Activated CD4-positive, CD25-positive, alpha-beta regulatory T cell (primary cell): ENCODE measurements around the gene BRCA2.

Experiments
- DNase-seq, 4 experiments: peaks; one replicate each; lab custom pipeline; 2025; lab: John Stamatoyannopoulos, UW

BRCA2 gene

DNA sequence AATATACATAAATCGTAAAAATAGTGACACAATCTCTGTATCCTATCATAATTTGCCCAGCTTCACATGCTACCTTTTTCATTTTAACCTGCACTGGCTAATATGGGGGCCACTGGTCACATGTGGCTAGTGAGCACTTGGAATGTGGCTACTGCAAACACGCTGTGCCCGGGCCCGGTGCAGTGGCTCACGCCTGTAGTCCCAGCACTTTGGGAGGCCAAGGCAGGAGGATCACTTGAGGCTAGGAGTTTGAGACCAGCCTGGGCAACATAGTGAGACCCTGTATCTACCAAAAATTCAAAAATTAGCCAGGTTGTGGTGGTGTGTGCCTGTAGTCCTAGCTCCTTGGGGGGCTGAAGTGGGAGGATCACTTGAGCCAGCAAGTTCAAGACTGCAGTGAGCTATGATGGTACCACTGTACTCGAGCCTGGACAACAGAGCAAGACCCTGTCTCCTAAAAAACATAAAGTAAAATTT lies 114.2 kb downstream of the BRCA2 start:
- no peak for DNase-seq

GRCh38 chr13:32430018-32430747 lies 114.9 kb downstream of the BRCA2 start:
- DNase-seq = no peak

DNA sequence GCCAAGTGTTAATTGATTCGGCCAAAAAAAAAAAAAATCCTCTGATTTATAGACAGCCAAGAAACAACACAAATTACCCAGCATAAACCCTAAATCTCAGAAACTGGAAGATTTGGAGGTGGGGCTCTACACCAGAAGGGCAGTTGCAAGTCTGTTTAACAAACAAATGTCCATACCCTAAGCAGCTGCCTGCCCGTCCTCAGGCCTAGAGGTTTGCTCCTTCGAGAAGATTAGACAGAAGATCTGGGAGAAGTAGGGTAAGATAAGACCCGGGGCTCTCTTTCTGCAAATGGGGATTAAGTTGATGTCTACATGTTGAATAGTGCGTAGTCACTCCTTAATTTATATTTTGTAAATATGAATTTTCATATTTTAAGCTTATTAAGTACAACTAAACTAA lies 116.1 kb downstream of the BRCA2 start:
- DNase-seq = no peak

DNA sequence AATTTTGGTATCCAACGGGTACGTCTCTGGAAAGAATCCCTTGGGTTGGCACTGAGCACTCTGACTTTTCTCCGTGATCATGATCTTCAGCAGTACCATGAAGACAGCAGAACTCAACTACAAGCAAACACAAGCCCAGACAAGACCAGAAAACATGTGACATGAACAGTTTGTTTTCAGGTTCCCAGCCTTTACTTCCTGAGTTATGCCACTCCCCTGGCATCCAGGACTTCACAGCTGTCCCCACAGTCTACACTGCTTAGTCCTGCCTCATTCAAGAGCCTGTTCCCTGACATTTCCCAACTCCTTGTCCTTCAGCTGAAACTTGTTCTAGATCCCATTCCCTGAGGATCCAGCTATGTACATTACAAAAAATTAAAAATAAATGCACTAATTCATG lies 117.5 kb downstream of the BRCA2 start:
- no peak for DNase-seq

DNA sequence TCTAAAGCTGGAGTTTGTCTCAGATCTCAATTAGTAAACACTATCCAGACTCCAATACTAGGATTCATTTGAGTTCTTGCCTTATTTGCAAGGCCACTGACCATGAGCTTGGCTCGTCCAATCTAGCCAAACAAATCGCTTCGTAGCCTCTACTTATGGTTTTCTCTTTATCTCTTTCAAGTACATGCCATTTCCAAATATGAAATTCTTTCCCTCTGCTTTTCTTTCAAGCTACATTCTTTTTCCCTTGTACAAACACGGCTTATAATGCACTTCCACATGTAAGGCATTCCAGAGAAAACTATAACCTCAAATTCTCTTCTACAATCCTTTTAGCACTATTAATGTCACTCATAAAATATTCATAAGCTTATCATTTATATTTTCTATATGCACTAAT lies 123.6 kb downstream of the BRCA2 start:
- no peak for DNase-seq

GRCh38 chr13:32443111-32443510 lies 127.8 kb downstream of the BRCA2 start:
- no peak for DNase-seq

DNA sequence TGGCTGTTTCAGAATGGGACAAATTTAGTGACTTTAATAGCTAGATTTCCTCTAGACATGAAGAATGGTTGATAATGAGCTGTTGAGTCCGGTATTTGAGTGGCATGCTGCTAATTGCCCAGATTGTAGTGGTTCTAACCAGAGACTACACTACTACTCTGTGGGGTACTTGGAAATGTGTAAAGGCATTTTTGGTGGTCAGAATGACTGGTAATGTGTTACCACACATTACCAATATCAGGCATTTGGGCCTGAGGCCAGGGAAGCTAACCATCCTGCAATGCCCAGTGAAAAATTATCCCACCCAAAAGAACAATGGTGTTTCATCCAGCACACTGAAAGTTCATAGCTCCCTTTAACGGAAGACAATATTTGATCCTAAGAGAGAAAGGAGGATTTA lies 130.2 kb downstream of the BRCA2 start:
- DNase-seq = no peak

GRCh38 chr13:32446220-32446619 lies 130.9 kb downstream of the BRCA2 start:
- no peak for DNase-seq

- DNase-seq = no peak
Observed at GRCh38 chr13:32446773-32447465, 131.6 kb downstream of the BRCA2 start.

GRCh38 chr13:32447894-32448623 lies 132.8 kb downstream of the BRCA2 start:
- DNase-seq = no peak

DNA sequence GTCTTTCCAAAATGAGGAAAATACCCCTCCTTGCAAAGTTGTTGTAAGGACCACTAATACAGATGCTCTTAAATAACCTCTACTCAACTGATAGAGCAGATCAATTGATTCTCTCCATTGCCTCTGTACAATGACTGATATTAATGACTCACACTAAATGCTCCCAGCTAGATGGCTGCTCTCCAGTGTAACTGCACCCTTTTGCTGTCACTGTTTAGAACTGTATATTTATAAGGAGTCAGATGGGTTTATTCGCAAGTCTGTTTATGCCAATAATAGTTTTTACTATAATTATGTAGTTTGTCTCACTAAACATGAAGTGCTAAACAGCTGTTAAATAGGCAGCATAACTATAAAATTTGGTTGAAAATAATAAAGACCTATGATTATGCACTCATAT lies 133.7 kb downstream of the BRCA2 start:
- DNase-seq = no peak
